Nephron progenitor cell (in vitro differentiated cells): Measurements from ENCODE around the gene WDR48.

Experiments used
- DNase-seq: peaks from one replicate; pipeline ENCODE4 v3.0.0; 2021
- H3K27ac Mint-ChIP-seq: 2 replicates; pipeline ENCODE4 v1.8.0; 2021; ENCODE audit warnings: mild to moderate bottlenecking, moderate library complexity, mixed read lengths
- H3K27me3 Mint-ChIP-seq: 2 replicates; pipeline ENCODE4 v1.8.0; 2021; ENCODE audit warnings: mild to moderate bottlenecking, low read depth, mixed read lengths; ENCODE audit not compliant: poor library complexity
- H3K36me3 Mint-ChIP-seq: 2 replicates; pipeline ENCODE4 v1.8.0; 2021; ENCODE audit warnings: low read depth, mixed read lengths
- H3K4me1 Mint-ChIP-seq: 2 replicates; pipeline ENCODE4 v1.8.0; 2021; ENCODE audit warnings: mixed read lengths
- H3K4me3 Mint-ChIP-seq: 2 replicates; pipeline ENCODE4 v1.8.0; 2021; ENCODE audit warnings: mild to moderate bottlenecking, moderate library complexity, mixed read lengths
- H3K9me3 Mint-ChIP-seq: 2 replicates; pipeline ENCODE4 v1.8.0; 2021; ENCODE audit warnings: mild to moderate bottlenecking, moderate library complexity, mixed read lengths
- TF ChIP-seq, protein P1 (sequence below): fragments of 200-600 bp; sonication (generic); IDR thresholded peaks from 2 replicates; pipeline ENCODE4 v1.5.0; 2021; ENCODE audit warnings: antibody characterized with exemption

WDR48 gene

DNA sequence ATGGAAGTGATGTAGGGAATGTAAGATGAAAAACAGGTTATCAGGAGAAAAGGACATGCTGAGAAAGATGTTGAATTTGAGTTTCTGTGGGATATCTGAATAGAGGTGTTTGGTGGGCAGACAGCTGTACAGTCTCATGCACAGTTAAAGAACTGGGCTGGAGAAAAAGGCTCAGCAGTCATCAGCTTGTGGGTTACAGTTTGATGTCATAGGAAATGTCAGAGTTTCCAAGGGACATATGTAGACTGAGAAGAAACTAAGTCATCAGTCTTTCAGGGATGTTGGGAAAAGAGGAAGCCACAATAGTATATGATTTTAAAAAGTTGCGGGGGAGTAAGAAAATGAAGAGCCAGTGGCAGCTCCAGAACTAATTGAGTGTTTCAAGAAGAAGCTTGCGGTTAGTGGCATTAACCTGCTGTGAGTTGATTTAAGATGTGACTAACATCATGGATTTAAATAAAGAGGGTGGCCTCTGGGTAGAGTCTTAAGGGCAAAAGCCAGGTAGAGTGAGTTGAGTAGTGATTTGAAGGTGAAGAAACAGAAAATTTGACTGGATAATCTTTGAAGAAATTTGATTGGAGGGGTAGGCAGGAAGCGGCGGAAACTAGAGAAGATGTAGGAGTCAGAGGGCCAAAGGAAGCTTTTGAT is 31.0 kb downstream of the WDR48 start:
- Mint-ChIP-seq H3K4me3 (no peak overlapping the region), H3K27me3 (peaks cover 3% of the 10 kb centered on the region), H3K36me3 (peaks cover 81% of the 10 kb centered on the region), H3K27ac (peak overlapping the region; percentile 8), H3K9me3 (no peaks in the 10 kb centered on the region), H3K4me1 (no peaks in the 10 kb centered on the region)
- no peak for DNase-seq
- TF ChIP-seq, protein P1, sequence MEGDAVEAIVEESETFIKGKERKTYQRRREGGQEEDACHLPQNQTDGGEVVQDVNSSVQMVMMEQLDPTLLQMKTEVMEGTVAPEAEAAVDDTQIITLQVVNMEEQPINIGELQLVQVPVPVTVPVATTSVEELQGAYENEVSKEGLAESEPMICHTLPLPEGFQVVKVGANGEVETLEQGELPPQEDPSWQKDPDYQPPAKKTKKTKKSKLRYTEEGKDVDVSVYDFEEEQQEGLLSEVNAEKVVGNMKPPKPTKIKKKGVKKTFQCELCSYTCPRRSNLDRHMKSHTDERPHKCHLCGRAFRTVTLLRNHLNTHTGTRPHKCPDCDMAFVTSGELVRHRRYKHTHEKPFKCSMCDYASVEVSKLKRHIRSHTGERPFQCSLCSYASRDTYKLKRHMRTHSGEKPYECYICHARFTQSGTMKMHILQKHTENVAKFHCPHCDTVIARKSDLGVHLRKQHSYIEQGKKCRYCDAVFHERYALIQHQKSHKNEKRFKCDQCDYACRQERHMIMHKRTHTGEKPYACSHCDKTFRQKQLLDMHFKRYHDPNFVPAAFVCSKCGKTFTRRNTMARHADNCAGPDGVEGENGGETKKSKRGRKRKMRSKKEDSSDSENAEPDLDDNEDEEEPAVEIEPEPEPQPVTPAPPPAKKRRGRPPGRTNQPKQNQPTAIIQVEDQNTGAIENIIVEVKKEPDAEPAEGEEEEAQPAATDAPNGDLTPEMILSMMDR = no peak

DNA sequence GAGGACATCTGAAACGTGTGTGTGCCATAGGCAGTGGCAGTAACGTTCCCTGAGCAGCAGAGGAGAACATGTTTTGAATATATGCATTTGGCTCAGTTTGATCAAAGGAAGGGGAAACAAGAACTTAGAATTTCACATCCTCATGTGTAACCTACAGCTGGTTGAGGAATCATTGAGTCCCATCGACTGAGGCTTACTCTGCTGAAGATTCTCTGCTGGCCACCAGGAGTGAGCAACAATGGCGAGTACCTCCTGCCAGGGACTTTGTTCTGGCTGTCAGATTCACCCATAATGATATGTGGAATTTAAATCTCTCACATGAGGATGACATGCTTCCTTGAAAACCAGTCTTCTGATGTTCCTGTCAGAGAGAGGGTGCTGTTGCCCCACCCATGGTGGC is 34.3 kb downstream of the WDR48 start:
- Mint-ChIP-seq H3K4me1 (no peaks in the 10 kb centered on the region), H3K9me3 (no peaks in the 10 kb centered on the region), H3K36me3 (peaks cover 73% of the 10 kb centered on the region), H3K4me3 (no peak overlapping the region), H3K27ac (no peak overlapping the region), H3K27me3 (peaks cover 3% of the 10 kb centered on the region)
- no peak for DNase-seq
- TF ChIP-seq, protein P1 = no peak

DNA sequence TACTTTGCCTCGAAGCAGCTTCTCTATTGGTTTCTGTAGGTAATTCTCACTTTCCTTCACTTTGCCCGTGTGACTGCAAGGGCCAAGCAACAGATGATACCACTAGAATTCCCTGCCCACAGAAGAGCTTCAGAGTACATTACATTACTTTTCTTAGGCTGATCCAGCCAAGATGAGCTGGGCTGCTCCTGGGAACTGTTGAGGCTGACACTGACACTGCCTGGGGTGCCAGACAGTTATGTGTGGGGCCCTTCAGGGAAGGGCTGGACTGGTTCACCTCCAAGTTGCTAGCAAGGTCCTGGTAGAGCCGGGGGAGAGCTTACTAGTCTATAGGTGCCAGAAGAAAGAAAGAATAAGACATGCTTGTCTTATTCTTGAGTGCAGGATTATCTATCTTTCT is 36.6 kb downstream of the WDR48 start:
- peaks cover 69% of the 10 kb centered on the region for H3K36me3 Mint-ChIP-seq
- no peak for DNase-seq
- H3K27me3 Mint-ChIP-seq = no peaks in the 10 kb centered on the region
- peak overlapping the region; percentile 59 for H3K27ac Mint-ChIP-seq
- H3K4me1 Mint-ChIP-seq = no peaks in the 10 kb centered on the region
- TF ChIP-seq, protein P1 = no peak
- H3K4me3 Mint-ChIP-seq = no peak overlapping the region
- H3K9me3 Mint-ChIP-seq = no peaks in the 10 kb centered on the region

DNA sequence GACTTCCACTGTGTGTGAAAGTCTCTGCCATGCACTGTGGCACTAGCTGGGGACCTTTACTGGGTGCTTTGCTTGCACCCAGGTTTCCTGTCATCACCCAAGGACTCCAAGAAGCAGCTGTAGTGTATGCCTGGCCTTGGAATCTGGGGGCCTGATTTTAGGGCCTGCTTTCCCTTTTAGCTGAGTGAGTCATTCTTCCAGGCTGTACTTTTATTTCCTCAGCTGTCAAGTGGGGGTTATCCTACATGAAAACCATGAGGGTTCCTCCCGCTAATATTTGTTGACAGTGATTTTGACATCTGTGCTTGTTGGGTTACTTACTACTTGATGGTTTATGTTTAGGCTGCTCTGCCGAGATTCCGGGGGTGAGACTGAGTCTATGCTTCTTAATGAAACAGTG is 37.1 kb downstream of the WDR48 start:
- Mint-ChIP-seq H3K27ac (no peak overlapping the region), H3K36me3 (peaks cover 68% of the 10 kb centered on the region), H3K9me3 (no peaks in the 10 kb centered on the region), H3K27me3 (no peaks in the 10 kb centered on the region), H3K4me1 (no peaks in the 10 kb centered on the region), H3K4me3 (no peak overlapping the region)
- no peak for DNase-seq
- TF ChIP-seq, protein P1 = no peak

DNA sequence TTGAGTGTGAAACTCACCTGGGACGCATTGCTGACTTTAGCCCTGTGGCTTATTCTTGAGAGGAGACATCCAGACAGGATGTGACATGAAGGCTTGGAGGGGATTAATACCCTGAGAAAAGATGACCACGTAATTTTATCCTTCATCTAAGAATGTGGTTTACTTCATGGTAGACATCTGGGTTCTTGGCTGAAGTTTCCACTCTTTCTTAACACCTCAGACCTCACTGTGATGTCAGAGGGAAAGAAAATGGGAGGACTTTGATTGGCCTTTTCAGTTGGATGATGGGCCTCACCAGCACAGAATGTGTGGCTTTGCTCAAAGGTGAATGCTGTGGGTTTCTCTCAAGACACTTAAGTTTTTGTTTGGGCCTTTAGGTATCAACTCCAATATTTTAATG is 39.1 kb downstream of the WDR48 start:
- Mint-ChIP-seq H3K4me3 (no peak overlapping the region), H3K36me3 (peaks cover 73% of the 10 kb centered on the region), H3K9me3 (no peaks in the 10 kb centered on the region), H3K27ac (no peak overlapping the region), H3K27me3 (no peaks in the 10 kb centered on the region), H3K4me1 (no peaks in the 10 kb centered on the region)
- TF ChIP-seq, protein P1 = no peak
- no peak for DNase-seq
